Measurements from ENCODE around the gene IL17RD.

Gene IL17RD

GRCh38 chr3:57164657-57165573 lies at the start of gene IL17RD:
IL17RD (minus strand) TSS chr3:57165353; CDS start chr3:57165286, 67 bp downstream.
- peak; percentile 58 for DNase-seq

GRCh38 chr3:57206423-57206822 lies 41.3 kb upstream of the IL17RD start:
- DNase-seq: no peak

GRCh38 chr3:57199895-57200297 lies 34.7 kb upstream of the IL17RD start, which contains the start of gene HESX1:
HESX1 (minus strand) TSS chr3:57199978; CDS start chr3:57199918, 60 bp downstream.
- DNase-seq: no peak

- no peak for DNase-seq
Observed at GRCh38 chr3:57194641-57195040, 29.5 kb upstream of the IL17RD start.

GRCh38 chr3:57192028-57192427 lies 26.9 kb upstream of the IL17RD start:
- DNase-seq: no peak

- no peak for DNase-seq
Observed at GRCh38 chr3:57184526-57184925, 19.4 kb upstream of the IL17RD start.

GRCh38 chr3:57179580-57180410 lies 14.6 kb upstream of the IL17RD start:
- peak; percentile 5 for DNase-seq

- DNase-seq: no peak
Observed at GRCh38 chr3:57176045-57176444, 10.9 kb upstream of the IL17RD start.

- DNase-seq: no peak
Observed at GRCh38 chr3:57173687-57174086, 8.5 kb upstream of the IL17RD start.

GRCh38 chr3:57170946-57171345 lies 5.8 kb upstream of the IL17RD start:
- no peak for DNase-seq

- peak; percentile 72 for DNase-seq
Observed at GRCh38 chr3:57169872-57170623, 4.9 kb upstream of the IL17RD start.

GRCh38 chr3:57169108-57169507 lies 4.0 kb upstream of the IL17RD start:
- DNase-seq: no peak

GRCh38 chr3:57168151-57168550 lies 3.0 kb upstream of the IL17RD start:
- DNase-seq: no peak

- DNase-seq: no peak
Observed at GRCh38 chr3:57166660-57167059, 1.5 kb upstream of the IL17RD start.

GRCh38 chr3:57165641-57166040 lies 488 bp upstream of the IL17RD start:
- no peak for DNase-seq

- no peak for DNase-seq
Observed at GRCh38 chr3:57164217-57164656, 916 bp downstream of the IL17RD start.

GRCh38 chr3:57163751-57164150 lies 1.4 kb downstream of the IL17RD start:
- DNase-seq: no peak

- no peak for DNase-seq
Observed at GRCh38 chr3:57161915-57162314, 3.2 kb downstream of the IL17RD start.

GRCh38 chr3:57160765-57161538 lies 4.2 kb downstream of the IL17RD start:
- no peak for DNase-seq

- DNase-seq: no peak
Observed at GRCh38 chr3:57160076-57160764, 4.9 kb downstream of the IL17RD start.

Measured in NCI-H748 treated with DMSO at 0.1 percent for 48 hours (cell line).